Adrenal gland (tissue), 12 donors: ENCODE results near the gene FUT7. TPM values are rescaled to one million over a fixed set of nuclear protein-coding genes. Genes with fewer than 3 reads are reported as not detected.

Source experiments
- DNase-seq, 7 donors: peaks; one replicate each; pipeline ENCODE4 v3.0.0-alpha.2; 2019 to 2020
- H3K27ac ChIP-seq, 5 donors: fragments of 200-600 bp; sonication (generic) in 4 of 5; 1 replicate in 3 of 5; 2 replicates in 2 of 5; pipeline versions ENCODE4 v1.5.1 to v1.8.0; 2016 to 2020; ENCODE audit warnings: mild to moderate bottlenecking in 1 of 5
- H3K27me3 ChIP-seq: fragments of 200-600 bp; 2 replicates; pipeline ENCODE4 v1.8.0; 2021
- H3K36me3 ChIP-seq, 2 donors: fragments of 200-600 bp; replicated peaks in 1 of 2; 1 replicate in 1 of 2; 2 replicates in 1 of 2; pipeline versions ENCODE4 v1.5.1 to v1.8.0; 2018 to 2022
- H3K4me1 ChIP-seq, 2 donors: fragments of 200-600 bp; replicated peaks in 1 of 2; 1 replicate in 1 of 2; 2 replicates in 1 of 2; pipeline versions ENCODE4 v1.5.1 to v1.8.0; 2018 to 2021
- H3K4me3 ChIP-seq, 4 donors: fragments of 200-600 bp; sonication (generic) in 3 of 4; one replicate each; pipeline ENCODE4 v1.5.1; 2016 to 2018
- H3K9me3 ChIP-seq, 3 donors: fragments of 200-600 bp; sonication (generic) in 1 of 3; replicated peaks in 1 of 3; 1 replicate in 2 of 3; 2 replicates in 1 of 3; pipeline versions ENCODE4 v1.5.1 to v1.8.0; 2016 to 2021
- POLR2A ChIP-seq, 2 donors: fragments of 450-650 bp; IDR thresholded peaks; one replicate each; pipeline ENCODE4 v1.6.1; 2017; ENCODE audit warnings: antibody characterized with exemption in 2 of 2, mild to moderate bottlenecking in 2 of 2, moderate library complexity in 1 of 2
- WGBS, 4 donors: extraction: QIAGEN DNeasy Blood & Tissue Kit in 2 of 4; methylation state at CpG; one replicate each; pipeline versions ENCODE4 v1.1.5 to v1.1.7; 2013 to 2017; 5-methylcytosine and 5-hydroxymethylcytosine counted together
- intact Hi-C, 2 donors: fragments of 100-400 bp; cut with DNase I; formaldehyde crosslinking; loops; one replicate each; pipeline versions ENCODE4 v1.14.1 to v1.15.0; 2022 to 2023
- polyA plus RNA-seq, 3 donors: library from polyadenylated mRNA; stranded (reverse); fragments of 200-250 nt in 2 of 3; fragments of 350-450 nt in 1 of 3; fragmentation: Illumina TruSeq in 1 of 3; extraction: RNeasy Lipid Tissue Mini Kit (QIAGEN cat#74804) in 1 of 3; gene quantifications; one replicate each; pipeline ENCODE4 v1.2.3, GENCODE V29; 2013 to 2014
- total RNA-seq, 9 donors: library from RNA; depleted of rRNA in 4 of 9; stranded (reverse); fragments of >200 nt in 4 of 9; fragments of 120-200 nt in 1 of 9; fragmentation: NEBNext Ultra II Directional in 1 of 9; extraction: Animal tissue kit (Norgen Biotek cat#: 25700) in 1 of 9; gene quantifications; one replicate each; pipeline versions ENCODE4 v1.1.0 to v1.2.4, GENCODE V29; 2013 to 2023
- TF ChIP-seq, protein P1 (sequence below), 6 experiments: fragments of 450-650 bp in 4 of 6; fragments of 200-600 bp in 2 of 6; sonication (generic) in 1 of 6; IDR thresholded peaks; 1 replicate in 5 of 6; 2 replicates in 1 of 6; pipeline versions ENCODE4 v1.5.1 to v1.8.0; 2016 to 2021; ENCODE audit warnings: antibody characterized with exemption in 6 of 6, mild to moderate bottlenecking in 2 of 6, moderate library complexity in 1 of 6
- donor health status: healthy with polysubstance abuse.
- donor health status: Bipolar disorder and iron deficiency.
- donor health status: DM: yes; HTN: yes; CAD: no.
- donor health status: DM: no; HTN: no; CAD: no.
- donor health status: DM: no; HTN: no; CAD: no.
- donor health status: DM: yes; HTN: yes; CAD: no.

FUT7 gene
- total and polyA plus RNA-seq, 12 donors, result 0.11 to 0.69 (median 0.17) TPM; not detected in 5

DNA sequence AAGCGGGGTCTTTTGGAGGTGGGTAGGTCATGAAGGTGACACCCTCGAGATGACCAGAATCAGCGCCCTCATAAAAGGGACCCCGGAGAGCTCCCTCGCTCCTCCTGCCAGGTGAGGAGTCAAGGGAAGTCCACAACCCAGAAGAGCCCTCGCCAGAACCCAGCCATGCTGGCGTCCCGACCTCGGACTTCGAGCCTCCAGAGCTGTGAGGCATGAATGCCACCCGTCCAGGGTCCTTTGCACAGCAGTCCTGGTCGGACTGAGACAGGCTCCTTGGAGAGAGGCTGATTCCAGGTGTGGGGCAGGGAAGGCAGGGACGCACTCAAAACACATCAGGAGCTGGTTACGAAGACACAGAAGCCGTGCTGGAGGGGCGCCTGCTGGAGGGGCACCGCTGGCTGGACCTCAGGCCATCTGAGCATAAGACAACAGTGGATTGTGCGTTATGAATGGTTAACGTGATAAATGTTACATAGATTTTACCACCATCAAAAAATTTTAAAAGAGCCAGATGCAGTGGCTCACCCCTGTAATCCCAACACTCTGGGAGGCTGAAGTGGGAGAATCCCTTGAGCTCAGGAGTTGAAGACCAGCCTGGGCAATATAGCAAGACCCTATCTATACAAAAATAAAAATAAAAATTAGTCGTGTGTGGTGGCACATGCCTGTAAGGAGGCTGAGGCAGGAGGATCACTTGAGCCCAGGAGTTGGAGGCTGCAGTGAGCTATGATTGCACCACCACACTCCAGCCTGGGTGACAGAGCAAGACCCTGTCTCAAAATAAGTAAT lies 29.8 kb downstream of the FUT7 start:
- Histone ChIP-seq H3K27me3 (no peaks in the 10 kb centered on the region), H3K4me1 (no peaks in the 10 kb centered on the region), H3K36me3 (no peaks in the 10 kb centered on the region), H3K9me3 (no peaks in the 10 kb centered on the region), H3K4me3 (no peak overlapping the region), H3K27ac (no peak overlapping the region)
- DNase-seq, result no peak
- intact Hi-C loops, result no loop called here
- TF ChIP-seq, protein P1, sequence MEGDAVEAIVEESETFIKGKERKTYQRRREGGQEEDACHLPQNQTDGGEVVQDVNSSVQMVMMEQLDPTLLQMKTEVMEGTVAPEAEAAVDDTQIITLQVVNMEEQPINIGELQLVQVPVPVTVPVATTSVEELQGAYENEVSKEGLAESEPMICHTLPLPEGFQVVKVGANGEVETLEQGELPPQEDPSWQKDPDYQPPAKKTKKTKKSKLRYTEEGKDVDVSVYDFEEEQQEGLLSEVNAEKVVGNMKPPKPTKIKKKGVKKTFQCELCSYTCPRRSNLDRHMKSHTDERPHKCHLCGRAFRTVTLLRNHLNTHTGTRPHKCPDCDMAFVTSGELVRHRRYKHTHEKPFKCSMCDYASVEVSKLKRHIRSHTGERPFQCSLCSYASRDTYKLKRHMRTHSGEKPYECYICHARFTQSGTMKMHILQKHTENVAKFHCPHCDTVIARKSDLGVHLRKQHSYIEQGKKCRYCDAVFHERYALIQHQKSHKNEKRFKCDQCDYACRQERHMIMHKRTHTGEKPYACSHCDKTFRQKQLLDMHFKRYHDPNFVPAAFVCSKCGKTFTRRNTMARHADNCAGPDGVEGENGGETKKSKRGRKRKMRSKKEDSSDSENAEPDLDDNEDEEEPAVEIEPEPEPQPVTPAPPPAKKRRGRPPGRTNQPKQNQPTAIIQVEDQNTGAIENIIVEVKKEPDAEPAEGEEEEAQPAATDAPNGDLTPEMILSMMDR (IDR thresholded peaks at IDR 0.05), result no peak
- no peak for TF ChIP-seq POLR2A (IDR thresholded peaks at IDR 0.05)
- 83 to 88% (median 85%) methylated on average over 13 to 20 of the region's 20 CpGs for WGBS, 4 donors

DNA sequence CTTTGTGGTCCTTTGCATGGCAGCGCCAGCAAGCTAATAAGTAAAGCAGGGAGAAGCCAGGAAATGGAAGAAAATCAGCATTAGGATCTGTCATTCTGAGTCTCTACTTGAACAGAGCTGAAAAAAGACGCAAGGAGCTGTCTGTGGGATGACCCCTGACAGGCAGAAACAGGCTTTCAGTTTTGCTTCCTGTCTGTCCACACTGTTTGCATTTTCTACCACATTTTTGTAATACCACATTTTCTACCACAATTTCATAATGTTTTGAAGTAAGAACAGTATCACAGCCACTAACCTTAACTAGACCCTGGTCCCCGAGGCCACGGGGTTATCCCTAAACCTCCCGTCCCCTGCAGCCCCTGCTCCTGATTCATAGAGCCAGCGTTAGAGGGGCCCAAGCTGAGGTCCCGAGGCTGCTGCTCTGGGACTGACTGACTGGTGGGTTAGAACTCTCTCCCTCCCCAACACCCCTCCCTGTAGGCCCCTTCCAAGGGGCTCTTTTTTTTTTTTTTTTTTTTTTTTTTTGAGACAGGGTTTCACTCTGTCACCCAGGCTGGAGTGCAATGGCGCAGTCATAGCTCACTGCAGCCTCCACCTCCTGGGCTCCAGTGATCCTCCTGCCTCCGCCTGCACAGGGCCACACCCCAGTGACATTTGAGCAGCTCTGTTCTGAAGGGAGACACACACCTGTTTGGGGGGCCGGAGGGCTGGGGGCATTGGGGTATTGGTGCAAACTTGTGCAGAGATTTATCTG lies 31.5 kb downstream of the FUT7 start:
- TF ChIP-seq, protein P1 (IDR thresholded peaks at IDR 0.05), result no peak
- TF ChIP-seq POLR2A (IDR thresholded peaks at IDR 0.05), result no peak
- Histone ChIP-seq H3K4me3 (no peak overlapping the region), H3K9me3 (no peaks in the 10 kb centered on the region), H3K36me3 (no peaks in the 10 kb centered on the region), H3K27me3 (no peaks in the 10 kb centered on the region), H3K4me1 (peaks cover 6% of the 10 kb centered on the region in 2 donors), H3K27ac (peak overlapping the region in 2 of 5 donors; percentile 44 to 60)
- intact Hi-C loops, result no loop called here
- DNase-seq, result no peak
- WGBS, 4 donors, result 50 to 65% (median 58%) methylated on average over 9 to 10 of the region's 10 CpGs

DNA sequence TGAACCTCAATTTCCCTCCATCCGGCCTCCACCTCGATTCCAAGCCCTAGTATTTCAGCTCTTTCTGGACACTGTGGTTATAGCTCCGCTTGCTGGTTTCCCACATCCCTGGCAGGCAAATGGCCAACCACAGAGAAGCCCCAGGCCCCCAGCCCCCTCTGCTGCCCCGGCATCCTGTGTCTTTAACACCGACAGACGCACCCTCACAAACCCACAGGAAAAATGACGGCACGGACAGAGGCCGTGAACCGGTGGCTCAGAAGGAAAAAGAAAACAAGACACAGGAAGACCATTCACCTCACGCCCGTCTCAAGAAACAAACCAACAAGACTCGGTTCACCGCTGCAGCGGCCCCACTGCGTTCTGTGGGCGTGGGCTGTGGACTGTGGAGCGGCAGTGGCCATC lies 34.1 kb downstream of the FUT7 start:
- Histone ChIP-seq H3K4me1 (peaks cover 10 to 13% of the 10 kb centered on the region in 2 donors), H3K27me3 (no peaks in the 10 kb centered on the region), H3K36me3 (no peaks in the 10 kb centered on the region), H3K9me3 (no peaks in the 10 kb centered on the region), H3K27ac (peak overlapping the region in 2 of 5 donors; percentile 21 to 58), H3K4me3 (no peak overlapping the region)
- intact Hi-C loops, result no loop called here
- 46 to 56% (median 50%) methylated on average over 18 of the region's 18 CpGs for WGBS, 4 donors
- DNase-seq, result peak in 1 of 7 donors; percentile 62
- TF ChIP-seq, protein P1 (IDR thresholded peaks at IDR 0.05), result no peak
- TF ChIP-seq POLR2A (IDR thresholded peaks at IDR 0.05), result no peak

DNA sequence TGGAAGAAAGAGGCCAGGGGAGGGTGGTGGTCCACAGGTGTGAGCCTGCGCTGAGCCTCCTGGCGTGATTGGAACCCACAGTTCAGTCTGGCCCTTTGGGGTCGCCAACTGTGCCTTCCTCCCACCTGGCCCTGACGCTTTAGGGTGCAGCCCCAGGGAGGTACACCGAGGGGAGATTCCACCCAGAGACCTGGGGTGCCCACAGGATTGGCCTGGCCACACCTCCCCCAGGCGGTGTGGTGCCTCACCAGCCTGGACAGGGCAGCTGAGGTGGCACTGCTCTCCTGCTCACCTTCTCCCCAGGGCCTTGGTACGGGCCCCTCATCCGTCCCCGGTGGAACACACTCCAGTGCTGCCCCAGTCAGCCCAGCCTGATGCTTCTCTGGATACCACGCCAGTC lies 34.5 kb downstream of the FUT7 start:
- H3K4me3 ChIP-seq, result no peak overlapping the region
- no peak for TF ChIP-seq POLR2A (IDR thresholded peaks at IDR 0.05)
- TF ChIP-seq, protein P1 (IDR thresholded peaks at IDR 0.05), result no peak
- H3K36me3 ChIP-seq, result no peaks in the 10 kb centered on the region
- intact Hi-C loops, result no loop called here
- H3K9me3 ChIP-seq, result no peaks in the 10 kb centered on the region
- H3K4me1 ChIP-seq, result peaks cover 13 to 18% of the 10 kb centered on the region in 2 donors
- H3K27me3 ChIP-seq, result no peaks in the 10 kb centered on the region
- no peak for DNase-seq
- 78 to 95% (median 85%) methylated on average over 4 to 10 of the region's 10 CpGs for WGBS, 4 donors
- H3K27ac ChIP-seq, result peak overlapping the region in 2 of 5 donors; percentile 21 to 58
